BJ (cell line): ENCODE results near the gene TUFT1. TPM values are rescaled to one million over a fixed set of nuclear protein-coding genes. Genes with fewer than 3 reads are reported as not detected.
A peak's percentile ranks its signal among the peaks of the same experiment; 100 is the strongest.

ENCODE experiments used
- CTCF ChIA-PET: fragments of 350-600 bp; formaldehyde crosslinking; extraction: SDS; loops from one replicate; lab custom pipeline; 2021; ENCODE audit warnings: antibody characterized with exemption, inconsistent platforms; lab: Yijun Ruan, JAX
- POLR2A ChIA-PET: fragments of 300-600 bp; sonication (Branson Sonifier 250); formaldehyde crosslinking; extraction: SDS; loops from one replicate; lab custom pipeline; 2021; ENCODE audit warnings: antibody characterized with exemption; lab: Charles Lee
- DNase-seq: peaks from one replicate; pipeline ENCODE4 v3.0.0-alpha.2; 2011; ENCODE audit warnings: low read depth
- H3K27me3 ChIP-seq: 2 replicates; pipeline ENCODE4 v1.6.0; 2011; ENCODE audit warnings: low read length; ENCODE audit not compliant: control insufficient read depth, insufficient read depth
- H3K36me3 ChIP-seq: 2 replicates; pipeline ENCODE4 v1.5.1; 2011; ENCODE audit warnings: low read length; ENCODE audit not compliant: control insufficient read depth, insufficient read depth
- H3K4me3 ChIP-seq: 2 replicates; pipeline ENCODE4 v1.5.1; 2011; ENCODE audit warnings: low read depth, mild to moderate bottlenecking, control low read depth, low read length
- polyA plus RNA-seq: library from polyadenylated mRNA; depleted of rRNA; stranded (reverse); fragments of >200 nt; gene quantifications from 2 replicates; pipeline ENCODE4 v1.2.3, GENCODE V29; 2011
- TF ChIP-seq, protein P1 (sequence below): IDR thresholded peaks from 2 replicates; pipeline ENCODE4 v1.5.1; 2011; ENCODE audit warnings: low read depth, mild to moderate bottlenecking, control low read depth, inconsistent platforms, low read length, moderate library complexity; ENCODE audit not compliant: insufficient read depth

The TUFT1 gene
- polyA plus RNA-seq, 1 experiment: 14.3 TPM

DNA sequence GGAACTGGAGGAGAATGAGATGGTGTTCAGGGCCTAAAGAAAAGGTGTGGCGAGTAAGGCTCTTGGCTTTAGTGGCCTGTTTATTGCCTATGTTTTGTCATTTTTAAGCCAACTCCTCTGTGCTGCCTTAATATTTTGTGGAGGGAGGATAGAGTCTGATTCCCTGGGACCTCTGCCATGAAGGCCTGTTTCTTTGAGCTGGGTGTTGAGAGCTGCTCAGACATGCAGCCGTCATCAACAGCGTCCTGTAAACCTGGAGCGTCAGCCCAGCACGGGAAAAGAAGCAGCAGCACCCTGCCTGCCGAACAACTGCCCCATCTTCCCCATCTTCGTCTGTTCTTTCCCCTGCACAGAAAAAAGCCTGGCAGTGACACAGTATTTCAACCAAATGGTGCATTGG is 44.7 kb downstream of the TUFT1 start:
- Histone ChIP-seq H3K4me3 (no peak overlapping the region), H3K36me3 (peaks cover 12% of the 10 kb centered on the region), H3K27me3 (no peaks in the 10 kb centered on the region)
- DNase-seq: no peak
- TF ChIP-seq, protein P1, sequence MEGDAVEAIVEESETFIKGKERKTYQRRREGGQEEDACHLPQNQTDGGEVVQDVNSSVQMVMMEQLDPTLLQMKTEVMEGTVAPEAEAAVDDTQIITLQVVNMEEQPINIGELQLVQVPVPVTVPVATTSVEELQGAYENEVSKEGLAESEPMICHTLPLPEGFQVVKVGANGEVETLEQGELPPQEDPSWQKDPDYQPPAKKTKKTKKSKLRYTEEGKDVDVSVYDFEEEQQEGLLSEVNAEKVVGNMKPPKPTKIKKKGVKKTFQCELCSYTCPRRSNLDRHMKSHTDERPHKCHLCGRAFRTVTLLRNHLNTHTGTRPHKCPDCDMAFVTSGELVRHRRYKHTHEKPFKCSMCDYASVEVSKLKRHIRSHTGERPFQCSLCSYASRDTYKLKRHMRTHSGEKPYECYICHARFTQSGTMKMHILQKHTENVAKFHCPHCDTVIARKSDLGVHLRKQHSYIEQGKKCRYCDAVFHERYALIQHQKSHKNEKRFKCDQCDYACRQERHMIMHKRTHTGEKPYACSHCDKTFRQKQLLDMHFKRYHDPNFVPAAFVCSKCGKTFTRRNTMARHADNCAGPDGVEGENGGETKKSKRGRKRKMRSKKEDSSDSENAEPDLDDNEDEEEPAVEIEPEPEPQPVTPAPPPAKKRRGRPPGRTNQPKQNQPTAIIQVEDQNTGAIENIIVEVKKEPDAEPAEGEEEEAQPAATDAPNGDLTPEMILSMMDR: no peak
- ChIA-PET CTCF (no interaction called here), POLR2A (no interaction called here)

DNA sequence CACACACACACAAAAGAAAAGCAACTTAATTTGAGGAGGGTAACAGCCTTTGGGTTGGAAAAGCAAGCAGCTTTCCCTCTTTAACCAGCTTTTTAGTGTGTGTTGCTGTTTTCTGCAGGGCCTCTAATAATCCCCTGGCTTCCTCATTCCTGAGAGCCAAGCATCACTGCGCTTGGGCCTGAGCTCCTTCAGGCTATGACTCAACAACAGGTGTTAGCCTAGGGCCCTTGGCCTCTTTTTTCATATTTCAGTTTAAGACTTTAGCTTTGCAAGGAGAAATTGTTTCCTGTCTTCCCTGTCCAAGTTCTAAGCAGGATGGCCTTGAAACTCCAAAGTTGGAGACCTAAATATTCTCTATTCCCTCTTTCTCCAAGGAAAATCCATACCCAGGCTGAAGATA is 45.5 kb downstream of the TUFT1 start:
- ChIA-PET POLR2A (no interaction called here), CTCF (interaction anchor here (0.9 kb wide), 1 partner anchor 8 kb away, joined by 6 read pairs; no protein-coding TSS in a partner anchor)
- TF ChIP-seq, protein P1: no peak
- no peak for DNase-seq
- no peaks in the 10 kb centered on the region for H3K27me3 ChIP-seq
- H3K4me3 ChIP-seq: no peak overlapping the region
- peaks cover 10% of the 10 kb centered on the region for H3K36me3 ChIP-seq

DNA sequence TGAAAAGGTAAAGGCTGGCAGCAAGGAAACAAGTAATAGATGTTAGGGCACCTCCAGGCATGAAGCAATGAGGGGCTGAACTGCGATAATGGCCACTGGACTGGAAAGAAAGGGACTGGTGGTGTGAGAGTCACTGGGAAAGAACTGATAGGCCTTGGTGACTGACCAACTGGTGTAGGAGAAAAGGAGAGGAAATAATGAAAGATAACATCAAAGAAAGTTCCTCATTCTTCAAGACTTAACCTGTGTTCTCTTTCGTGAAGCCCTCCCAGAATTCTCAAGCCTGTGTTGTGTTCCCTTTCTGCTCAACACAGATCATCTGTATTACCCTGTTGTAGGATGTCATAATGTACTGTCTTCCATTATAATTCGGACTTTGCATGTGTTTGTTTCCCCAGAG is 50.9 kb downstream of the TUFT1 start:
- no peaks in the 10 kb centered on the region for H3K36me3 ChIP-seq
- POLR2A ChIA-PET: no interaction called here

DNA sequence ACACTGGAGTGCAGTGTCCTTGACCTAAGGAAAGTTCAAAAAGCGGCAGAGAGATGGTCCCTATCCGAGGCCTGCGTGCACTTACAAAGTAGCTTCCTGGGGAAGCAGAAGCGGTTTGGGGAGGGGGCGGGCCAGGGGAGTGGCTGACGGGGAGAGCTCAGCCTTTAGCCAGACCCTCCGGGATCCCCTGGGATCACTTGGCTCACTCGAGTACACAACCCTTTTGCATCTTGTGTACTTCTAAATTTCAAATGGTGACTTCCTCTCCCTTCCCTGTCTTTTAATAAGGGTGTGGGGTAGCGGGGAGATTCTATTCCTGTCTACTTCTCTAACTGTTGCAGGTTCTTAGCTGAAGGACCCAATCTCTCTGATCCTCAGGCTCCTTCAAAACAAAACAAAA is 53.6 kb downstream of the TUFT1 start:
- TF ChIP-seq, protein P1: no peak
- no peak for DNase-seq
- H3K27me3 ChIP-seq: no peaks in the 10 kb centered on the region
- no peak overlapping the region for H3K4me3 ChIP-seq
- ChIA-PET CTCF (interaction anchor here (0.7 to 2.7 kb wide), 27 partner anchors 8 to 410 kb away, joined by 3 to 27 read pairs (median 4); partner anchors contain the start of gene SNX27), POLR2A (no interaction called here)
- no peaks in the 10 kb centered on the region for H3K36me3 ChIP-seq

More for the DNA sequence above, 50.9 kb downstream of the TUFT1 start:
- TF ChIP-seq, protein P1: no peak
- H3K4me3 ChIP-seq: no peak overlapping the region
- no peak for DNase-seq
- CTCF ChIA-PET: no interaction called here
- no peaks in the 10 kb centered on the region for H3K27me3 ChIP-seq

DNA sequence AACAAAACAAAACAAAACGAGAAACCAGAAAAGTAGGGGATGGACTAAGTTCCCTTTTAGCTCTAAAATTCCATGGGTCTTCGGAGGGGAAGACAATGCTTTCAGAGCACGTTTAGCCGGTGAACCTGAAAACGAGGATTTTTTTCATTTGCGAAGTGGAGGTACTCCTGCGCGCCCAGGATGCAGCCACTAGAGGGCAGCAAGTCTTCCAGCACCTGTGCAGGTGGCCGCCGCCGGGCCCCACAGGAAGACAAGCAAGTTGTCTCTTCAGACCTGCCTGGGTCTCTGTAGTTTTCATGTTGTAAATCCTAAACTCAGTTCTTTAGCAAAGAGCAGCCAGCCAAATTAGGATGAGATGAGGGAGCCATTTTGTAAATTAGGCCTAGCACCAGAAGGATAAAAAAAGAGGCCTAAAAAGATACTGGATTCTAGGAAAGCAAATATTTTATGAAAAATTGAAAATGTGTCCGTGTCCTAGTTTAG is 54.1 kb downstream of the TUFT1 start:
- no peak overlapping the region for H3K4me3 ChIP-seq
- no peaks in the 10 kb centered on the region for H3K36me3 ChIP-seq
- ChIA-PET CTCF (interaction anchor here (0.7 to 2.7 kb wide), 27 partner anchors 9 to 409 kb away, joined by 3 to 27 read pairs (median 3); partner anchors contain the start of gene SNX27), POLR2A (no interaction called here)
- no peaks in the 10 kb centered on the region for H3K27me3 ChIP-seq
- no peak for DNase-seq
- TF ChIP-seq, protein P1: peak; percentile 97
